ENCODE measurements around the gene ZP3. TPM values are rescaled to one million over a fixed set of nuclear protein-coding genes. Genes with fewer than 3 reads are reported as not detected.
"Not testable (repeated sequence)": the region's sequence is repeated elsewhere in the genome, so short reads cannot be mapped to it uniquely, and the experiment has no call there.

Gene ZP3
- total and polyA plus RNA-seq, 2 of the 13 experiments (the other 11 are each of a cell fraction or from before 2014, with no cell fraction given): not detected

- FAIRE-seq; H2AFZ ChIP-seq (ENCODE audit: low read length); DNase-seq (ENCODE audit: low spot score); H3K79me2 ChIP-seq (ENCODE audit: insufficient read depth, low read length); H3K36me3 ChIP-seq (replicated peaks in 1 of 2; ENCODE audit: control insufficient read depth in 1 of 2, insufficient read depth in 2 of 2, low read length in 2 of 2); CTCF ChIA-PET (ENCODE audit: low intra/inter-chr PET ratio, low total read pairs); H3K4me1 ChIP-seq (ENCODE audit: insufficient read depth, low read length); BruUV-seq (replicated peaks); POLR2A ChIA-PET; H3K27ac ChIP-seq (ENCODE audit: extremely low read length, insufficient read depth, low read length); intact Hi-C loops (cut with micrococcal nuclease; ENCODE audit: unreplicated experiment); ATAC-seq; H3K27me3 ChIP-seq (ENCODE audit: control insufficient read depth in 1 of 2, insufficient read depth in 2 of 2, low read length in 2 of 2); H4K20me1 ChIP-seq (ENCODE audit: insufficient read depth, low read length); H3K4me3 ChIP-seq (replicated peaks in 1 of 3; ENCODE audit: insufficient read depth in 1 of 3, low read depth in 2 of 3, low read length in 3 of 3); H3K9ac ChIP-seq (ENCODE audit: insufficient read depth, low read depth, low read length); H3K9me3 ChIP-seq (ENCODE audit: low read length); in situ Hi-C loops (cut with HindIII; ENCODE audit: extremely low pct_ligation_motif_present, low pct_unique_long_range_greater_than_20kb); H3K4me2 ChIP-seq (ENCODE audit: low read depth, low read length): not testable (repeated sequence)
- WGBS (ENCODE audit: low lambda C conversion rate): no CpG with 5 or more reads among the region's 8 CpGs
Observed at GRCh38 chr7:76465950-76466349, 41.2 kb downstream of the ZP3 start.

GRCh38 chr7:76467743-76468404 is 43.1 kb downstream of the ZP3 start:
- WGBS (ENCODE audit: low lambda C conversion rate): 83% methylated on average over 9 of the region's 14 CpGs
- DNase-seq (ENCODE audit: low spot score); BruUV-seq (replicated peaks): not testable (repeated sequence)

GRCh38 chr7:76471556-76472221 is 46.9 kb downstream of the ZP3 start:
- CTCF ChIA-PET (ENCODE audit: low intra/inter-chr PET ratio, low total read pairs); H3K9me3 ChIP-seq (ENCODE audit: low read length); H3K4me3 ChIP-seq (replicated peaks in 1 of 3; ENCODE audit: insufficient read depth in 1 of 3, low read depth in 2 of 3, low read length in 3 of 3); BruUV-seq (replicated peaks); H3K4me1 ChIP-seq (ENCODE audit: insufficient read depth, low read length); H3K27me3 ChIP-seq (ENCODE audit: control insufficient read depth in 1 of 2, insufficient read depth in 2 of 2, low read length in 2 of 2); intact Hi-C loops (cut with micrococcal nuclease; ENCODE audit: unreplicated experiment); POLR2A ChIA-PET; H2AFZ ChIP-seq (ENCODE audit: low read length); H3K4me2 ChIP-seq (ENCODE audit: low read depth, low read length); H4K20me1 ChIP-seq (ENCODE audit: insufficient read depth, low read length); DNase-seq (ENCODE audit: low spot score); H3K79me2 ChIP-seq (ENCODE audit: insufficient read depth, low read length); ATAC-seq; H3K27ac ChIP-seq (ENCODE audit: extremely low read length, insufficient read depth, low read length); in situ Hi-C loops (cut with HindIII; ENCODE audit: extremely low pct_ligation_motif_present, low pct_unique_long_range_greater_than_20kb); H3K9ac ChIP-seq (ENCODE audit: insufficient read depth, low read depth, low read length); H3K36me3 ChIP-seq (replicated peaks in 1 of 2; ENCODE audit: control insufficient read depth in 1 of 2, insufficient read depth in 2 of 2, low read length in 2 of 2); FAIRE-seq: not testable (repeated sequence)
- WGBS (ENCODE audit: low lambda C conversion rate): 92% methylated on average over 7 of the region's 10 CpGs

More at GRCh38 chr7:76467743-76468404, 43.1 kb downstream of the ZP3 start:
- FAIRE-seq; H3K79me2 ChIP-seq (ENCODE audit: insufficient read depth, low read length); H3K4me1 ChIP-seq (ENCODE audit: insufficient read depth, low read length); H3K9ac ChIP-seq (ENCODE audit: insufficient read depth, low read depth, low read length); POLR2A ChIA-PET; CTCF ChIA-PET (ENCODE audit: low intra/inter-chr PET ratio, low total read pairs); intact Hi-C loops (cut with micrococcal nuclease; ENCODE audit: unreplicated experiment); H4K20me1 ChIP-seq (ENCODE audit: insufficient read depth, low read length); H2AFZ ChIP-seq (ENCODE audit: low read length); H3K9me3 ChIP-seq (ENCODE audit: low read length); H3K36me3 ChIP-seq (replicated peaks in 1 of 2; ENCODE audit: control insufficient read depth in 1 of 2, insufficient read depth in 2 of 2, low read length in 2 of 2); H3K27me3 ChIP-seq (ENCODE audit: control insufficient read depth in 1 of 2, insufficient read depth in 2 of 2, low read length in 2 of 2); in situ Hi-C loops (cut with HindIII; ENCODE audit: extremely low pct_ligation_motif_present, low pct_unique_long_range_greater_than_20kb); H3K4me2 ChIP-seq (ENCODE audit: low read depth, low read length); H3K4me3 ChIP-seq (replicated peaks in 1 of 3; ENCODE audit: insufficient read depth in 1 of 3, low read depth in 2 of 3, low read length in 3 of 3); H3K27ac ChIP-seq (ENCODE audit: extremely low read length, insufficient read depth, low read length): not testable (repeated sequence)
- ATAC-seq: peak; percentile 89
- TF ChIP-seq ZNF263 (CRISPR knock-in tag; IDR thresholded peaks at IDR 0.05): 0 out of 2 replicates have a peak, but pooled peaks have one; percentile 19

DNA sequence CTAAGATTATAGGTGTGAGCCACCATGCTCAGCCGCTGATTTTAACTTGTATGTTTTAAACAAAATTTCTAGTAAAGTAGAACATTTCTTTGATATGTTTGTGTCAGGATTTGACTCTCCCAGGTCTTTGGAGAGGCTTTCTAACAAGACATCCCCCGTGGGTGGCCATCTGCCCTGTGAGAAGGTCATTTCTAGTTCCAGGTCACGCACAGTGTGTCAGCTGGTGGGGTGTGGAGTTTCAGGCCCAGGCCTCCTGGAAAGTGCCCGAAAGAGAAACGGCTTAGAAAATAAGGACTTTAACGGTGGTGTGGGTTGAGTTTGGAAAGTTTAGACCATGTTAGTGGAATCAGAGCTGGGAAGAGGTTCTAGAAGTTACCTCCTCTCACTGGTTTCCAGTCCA is 48.3 kb downstream of the ZP3 start:
- BruUV-seq (replicated peaks); DNase-seq (ENCODE audit: low spot score); in situ Hi-C loops (cut with HindIII; ENCODE audit: extremely low pct_ligation_motif_present, low pct_unique_long_range_greater_than_20kb): not testable (repeated sequence)

More for the DNA sequence above, 48.3 kb downstream of the ZP3 start:
- H3K27ac ChIP-seq (ENCODE audit: extremely low read length, insufficient read depth, low read length); H3K79me2 ChIP-seq (ENCODE audit: insufficient read depth, low read length); H3K36me3 ChIP-seq (replicated peaks in 1 of 2; ENCODE audit: control insufficient read depth in 1 of 2, insufficient read depth in 2 of 2, low read length in 2 of 2); FAIRE-seq; H3K4me1 ChIP-seq (ENCODE audit: insufficient read depth, low read length); H3K9ac ChIP-seq (ENCODE audit: insufficient read depth, low read depth, low read length); ATAC-seq; H3K4me3 ChIP-seq (replicated peaks in 1 of 3; ENCODE audit: insufficient read depth in 1 of 3, low read depth in 2 of 3, low read length in 3 of 3); intact Hi-C loops (cut with micrococcal nuclease; ENCODE audit: unreplicated experiment); H3K27me3 ChIP-seq (ENCODE audit: control insufficient read depth in 1 of 2, insufficient read depth in 2 of 2, low read length in 2 of 2); CTCF ChIA-PET (ENCODE audit: low intra/inter-chr PET ratio, low total read pairs); POLR2A ChIA-PET; H2AFZ ChIP-seq (ENCODE audit: low read length); H4K20me1 ChIP-seq (ENCODE audit: insufficient read depth, low read length); H3K4me2 ChIP-seq (ENCODE audit: low read depth, low read length); H3K9me3 ChIP-seq (ENCODE audit: low read length): not testable (repeated sequence)
- no CpG with 5 or more reads among the region's 6 CpGs for WGBS (ENCODE audit: low lambda C conversion rate)
